ENCODE data around the gene MSH6.
"Not testable (repeated sequence)": the region's sequence is repeated elsewhere in the genome, so short reads cannot be mapped to it uniquely, and the experiment has no call there.

The MSH6 gene

DNA sequence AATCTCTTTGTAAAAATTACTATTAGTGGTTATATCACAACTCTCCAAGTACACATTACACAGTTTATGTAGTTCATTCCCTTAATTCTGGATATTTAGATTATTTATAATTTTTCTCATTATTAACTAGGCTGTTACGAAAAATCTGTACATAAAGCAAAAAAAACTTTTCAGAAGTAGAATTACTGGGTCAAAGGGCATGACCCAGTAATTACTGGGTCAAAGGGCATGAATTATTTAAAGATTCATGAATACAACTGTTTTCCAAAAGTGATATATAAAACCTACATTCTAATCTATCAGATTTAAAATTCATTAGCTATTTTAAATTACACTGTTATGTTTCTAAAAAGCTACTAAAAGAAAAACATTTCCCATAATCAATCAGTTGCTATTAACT lies 55.3 kb downstream of the MSH6 start:
- no peak for DNase-seq (ENCODE audit: extremely low read depth, low read depth)
- TF ChIP-seq, protein P1, sequence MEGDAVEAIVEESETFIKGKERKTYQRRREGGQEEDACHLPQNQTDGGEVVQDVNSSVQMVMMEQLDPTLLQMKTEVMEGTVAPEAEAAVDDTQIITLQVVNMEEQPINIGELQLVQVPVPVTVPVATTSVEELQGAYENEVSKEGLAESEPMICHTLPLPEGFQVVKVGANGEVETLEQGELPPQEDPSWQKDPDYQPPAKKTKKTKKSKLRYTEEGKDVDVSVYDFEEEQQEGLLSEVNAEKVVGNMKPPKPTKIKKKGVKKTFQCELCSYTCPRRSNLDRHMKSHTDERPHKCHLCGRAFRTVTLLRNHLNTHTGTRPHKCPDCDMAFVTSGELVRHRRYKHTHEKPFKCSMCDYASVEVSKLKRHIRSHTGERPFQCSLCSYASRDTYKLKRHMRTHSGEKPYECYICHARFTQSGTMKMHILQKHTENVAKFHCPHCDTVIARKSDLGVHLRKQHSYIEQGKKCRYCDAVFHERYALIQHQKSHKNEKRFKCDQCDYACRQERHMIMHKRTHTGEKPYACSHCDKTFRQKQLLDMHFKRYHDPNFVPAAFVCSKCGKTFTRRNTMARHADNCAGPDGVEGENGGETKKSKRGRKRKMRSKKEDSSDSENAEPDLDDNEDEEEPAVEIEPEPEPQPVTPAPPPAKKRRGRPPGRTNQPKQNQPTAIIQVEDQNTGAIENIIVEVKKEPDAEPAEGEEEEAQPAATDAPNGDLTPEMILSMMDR (IDR thresholded peaks at IDR 0.05; ENCODE audit: low read depth, low read length) = no peak

DNA sequence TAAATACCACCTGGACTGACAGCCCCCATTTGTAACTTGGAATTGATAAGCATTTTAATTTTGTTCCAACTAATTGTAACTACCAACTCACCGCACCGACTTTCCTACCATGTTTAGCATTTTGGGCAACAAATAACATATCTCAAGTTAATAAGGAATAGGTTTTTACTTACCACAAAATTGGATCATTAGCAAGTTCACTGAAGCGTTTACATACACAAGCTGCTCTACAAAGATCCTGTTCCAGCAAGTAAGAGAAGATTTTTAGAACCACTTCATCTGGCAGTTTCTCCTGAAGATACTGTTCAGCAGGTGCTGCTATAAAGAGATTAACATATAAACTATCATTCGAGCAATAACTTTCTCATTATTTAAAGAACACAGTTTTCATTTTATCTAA lies 55.7 kb downstream of the MSH6 start:
- no peak for DNase-seq (ENCODE audit: extremely low read depth, low read depth)
- TF ChIP-seq, protein P1 (IDR thresholded peaks at IDR 0.05; ENCODE audit: low read depth, low read length) = no peak

DNA sequence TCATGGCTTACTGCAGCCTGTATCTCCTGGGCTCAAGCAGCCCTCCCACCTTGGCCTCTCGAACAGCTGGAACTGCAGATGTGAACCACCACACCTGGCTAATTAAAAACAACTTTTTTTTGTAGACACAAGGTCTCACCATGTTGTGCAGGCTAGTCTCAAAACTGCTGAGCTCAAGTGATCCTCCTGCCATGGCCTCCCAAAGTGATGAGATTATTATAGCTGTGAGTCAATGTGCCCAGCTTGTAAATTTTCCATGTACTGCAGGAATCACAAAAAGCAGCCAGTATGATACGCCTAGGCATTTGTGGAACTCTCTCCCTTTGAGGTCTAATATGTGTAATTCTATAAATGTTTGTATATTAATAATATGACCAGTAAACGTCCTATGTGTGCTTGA lies 59.9 kb downstream of the MSH6 start:
- no peak for DNase-seq (ENCODE audit: extremely low read depth, low read depth)
- TF ChIP-seq, protein P1 (IDR thresholded peaks at IDR 0.05; ENCODE audit: low read depth, low read length) = no peak

DNA sequence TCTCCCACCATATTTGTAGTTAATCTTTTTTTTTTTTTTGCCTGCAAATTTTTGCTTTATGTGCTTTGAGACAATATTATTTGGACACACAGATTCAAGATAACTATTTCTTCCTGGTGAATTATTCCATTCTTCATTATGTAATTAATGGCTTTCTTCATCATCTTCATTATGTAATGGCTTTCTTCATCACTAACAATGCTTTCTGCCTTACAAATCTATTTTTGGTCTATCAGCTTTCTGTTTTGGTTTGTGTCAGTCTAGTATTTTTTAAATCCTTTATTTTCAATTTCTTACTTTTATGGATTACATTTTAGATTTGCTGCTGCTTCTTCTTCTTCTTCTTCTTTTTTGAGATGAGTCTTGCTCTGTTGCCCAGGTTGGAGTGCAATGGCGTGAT lies 60.5 kb downstream of the MSH6 start:
- TF ChIP-seq, protein P1 (IDR thresholded peaks at IDR 0.05; ENCODE audit: low read depth, low read length) = no peak
- DNase-seq (ENCODE audit: extremely low read depth, low read depth) = no peak

DNA sequence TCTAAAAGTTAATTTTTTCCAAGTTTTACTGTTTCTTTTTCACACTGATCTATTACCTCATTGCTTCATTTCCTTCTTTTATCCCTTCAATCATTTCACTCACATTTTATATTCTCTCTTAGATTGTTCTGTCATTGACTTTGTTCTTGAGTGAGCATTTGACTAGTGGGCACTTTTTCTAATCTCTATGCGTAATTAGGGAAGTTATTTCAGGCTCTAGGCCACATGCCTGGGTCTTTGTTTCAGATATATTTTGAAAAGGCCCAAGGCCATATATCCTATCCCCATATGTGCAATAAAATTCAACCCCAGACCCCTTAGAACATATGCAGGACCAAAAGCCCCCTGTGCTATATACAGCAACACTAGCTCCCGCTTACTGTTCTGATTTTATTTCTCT lies 61.2 kb downstream of the MSH6 start:
- TF ChIP-seq, protein P1 (IDR thresholded peaks at IDR 0.05; ENCODE audit: low read depth, low read length) = no peak
- DNase-seq (ENCODE audit: extremely low read depth, low read depth) = no peak

DNA sequence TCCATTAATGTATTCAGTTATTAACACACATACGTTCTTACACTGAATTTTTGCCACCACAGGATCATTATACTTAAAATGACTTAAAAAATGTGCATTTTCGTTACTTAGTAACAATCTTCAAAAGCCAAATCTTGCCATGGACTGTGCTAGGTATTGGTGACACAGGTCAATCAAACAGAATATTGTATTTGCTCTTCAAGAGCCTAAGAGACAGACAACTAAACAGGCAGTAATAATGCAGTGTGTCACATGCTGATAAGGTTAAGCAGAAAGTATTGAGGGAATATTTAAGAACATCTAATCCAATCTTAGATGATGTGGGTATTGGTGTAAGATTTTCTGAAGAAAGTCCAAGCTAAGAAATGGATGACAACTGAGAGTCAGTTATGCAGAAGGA lies 66.4 kb downstream of the MSH6 start:
- no peak for DNase-seq (ENCODE audit: extremely low read depth, low read depth)
- TF ChIP-seq, protein P1 (IDR thresholded peaks at IDR 0.05; ENCODE audit: low read depth, low read length) = no peak

DNA sequence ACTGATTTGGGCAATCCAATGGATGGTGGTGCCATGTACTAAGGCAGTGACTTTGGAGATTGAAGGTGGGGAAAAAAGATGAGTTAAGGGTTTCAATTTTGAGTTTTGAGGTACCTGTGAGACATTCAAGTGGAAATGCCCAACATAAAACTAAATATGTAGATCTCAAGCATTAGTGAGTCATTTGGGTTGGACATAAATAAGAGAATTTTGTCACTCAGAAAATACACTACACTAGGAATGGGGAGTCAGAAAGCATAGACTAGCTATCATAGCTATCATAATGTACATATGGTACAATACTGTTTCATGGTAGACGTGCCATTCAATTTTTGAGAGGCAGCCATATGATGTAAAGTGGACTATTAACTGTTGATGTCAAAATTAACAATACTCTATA lies 67.3 kb downstream of the MSH6 start:
- TF ChIP-seq, protein P1 (IDR thresholded peaks at IDR 0.05; ENCODE audit: low read depth, low read length) = no peak
- DNase-seq (ENCODE audit: extremely low read depth, low read depth) = no peak

DNA sequence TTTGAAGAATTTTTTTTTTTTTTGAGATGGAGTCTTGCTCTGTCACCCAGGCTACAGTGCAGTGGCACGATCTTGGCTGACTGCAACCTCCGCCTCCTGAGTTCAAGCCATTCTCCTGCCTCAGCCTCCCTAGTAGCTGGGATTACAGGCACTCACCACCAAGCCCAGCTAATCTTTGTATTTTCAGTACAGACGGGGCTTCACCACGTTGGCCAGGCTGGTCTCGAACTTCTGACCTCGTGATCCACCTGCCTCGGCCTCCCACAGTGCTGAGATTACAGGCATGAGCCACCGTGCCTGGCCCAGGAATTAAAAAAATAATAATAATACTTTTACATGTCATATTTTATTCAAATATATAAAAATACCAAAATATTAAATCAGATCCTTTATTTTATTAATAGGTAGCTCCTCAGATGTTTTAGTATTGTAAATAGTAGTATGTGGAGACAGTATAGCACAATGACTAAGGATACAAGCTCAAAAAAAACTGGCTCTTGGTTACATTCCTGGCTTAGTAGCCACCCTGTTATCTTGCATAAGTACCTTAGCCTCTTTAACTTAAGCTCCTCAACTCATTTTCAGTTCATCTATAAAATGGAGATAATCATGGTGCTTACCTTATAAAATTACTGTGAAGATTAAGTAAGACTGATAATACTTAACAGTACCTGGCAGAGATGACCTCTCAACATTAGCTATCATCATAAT lies 70.3 kb downstream of the MSH6 start:
- not testable (repeated sequence) for DNase-seq (ENCODE audit: extremely low read depth, low read depth)

All from AG09319 (cell line).